ENCODE results near the gene PACS1.
"Not testable (repeated sequence)": the region's sequence is repeated elsewhere in the genome, so short reads cannot be mapped to it uniquely, and the experiment has no call there.

Gene PACS1

DNA sequence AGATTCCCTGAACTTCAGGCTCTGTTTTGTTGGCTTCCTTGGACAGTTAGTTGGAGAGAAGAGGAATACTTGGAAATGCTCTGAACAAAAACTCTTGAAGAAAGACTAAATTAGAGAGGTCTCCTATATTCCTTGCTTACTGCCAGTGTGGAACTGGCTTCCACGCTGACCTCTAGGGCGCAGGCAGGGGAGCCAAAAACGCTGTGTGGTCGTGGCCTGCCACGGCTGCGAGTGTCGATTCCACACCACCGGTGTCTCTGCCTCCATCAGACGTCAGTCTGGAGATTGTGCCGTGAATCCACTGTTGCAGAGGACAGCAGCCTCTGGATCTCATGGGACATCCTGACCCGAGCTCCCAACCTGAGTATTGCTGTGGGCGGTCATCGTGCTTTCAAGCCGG is 160.9 kb downstream of the PACS1 start:
- no peak for DNase-seq

GRCh38 chr11:66231561-66231960 is 161.5 kb downstream of the PACS1 start:
- no peak for DNase-seq

DNA sequence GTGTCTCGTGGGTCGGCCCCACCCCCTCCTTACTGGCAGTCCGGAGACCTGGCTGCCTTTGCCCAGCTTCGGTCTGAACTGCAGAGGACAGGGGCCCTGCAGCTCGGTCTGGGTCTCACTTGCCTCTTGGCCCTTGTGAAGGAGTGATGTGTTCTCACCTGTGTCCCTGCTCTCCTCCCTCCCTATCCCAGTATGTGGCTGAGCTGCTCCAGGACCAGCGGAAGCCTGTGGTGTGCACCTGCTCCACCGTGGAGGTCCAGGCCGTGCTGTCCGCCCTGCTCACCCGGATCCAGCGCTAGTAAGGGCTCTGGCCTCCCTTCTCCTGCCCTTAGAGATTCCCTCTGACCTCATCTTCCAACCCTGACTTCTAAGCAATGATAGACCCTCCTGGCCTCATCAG is 162.7 kb downstream of the PACS1 start:
- no peak for DNase-seq

GRCh38 chr11:66233301-66233700 is 163.2 kb downstream of the PACS1 start:
- no peak for DNase-seq

- DNase-seq, result no peak
Measured at GRCh38 chr11:66235141-66235540, 165.1 kb downstream of the PACS1 start.

GRCh38 chr11:66237867-66238266 is 167.8 kb downstream of the PACS1 start:
- DNase-seq, result no peak

GRCh38 chr11:66238786-66239413 is 168.8 kb downstream of the PACS1 start:
- no peak for DNase-seq

GRCh38 chr11:66239511-66239910 is 169.4 kb downstream of the PACS1 start:
- DNase-seq, result no peak

DNA sequence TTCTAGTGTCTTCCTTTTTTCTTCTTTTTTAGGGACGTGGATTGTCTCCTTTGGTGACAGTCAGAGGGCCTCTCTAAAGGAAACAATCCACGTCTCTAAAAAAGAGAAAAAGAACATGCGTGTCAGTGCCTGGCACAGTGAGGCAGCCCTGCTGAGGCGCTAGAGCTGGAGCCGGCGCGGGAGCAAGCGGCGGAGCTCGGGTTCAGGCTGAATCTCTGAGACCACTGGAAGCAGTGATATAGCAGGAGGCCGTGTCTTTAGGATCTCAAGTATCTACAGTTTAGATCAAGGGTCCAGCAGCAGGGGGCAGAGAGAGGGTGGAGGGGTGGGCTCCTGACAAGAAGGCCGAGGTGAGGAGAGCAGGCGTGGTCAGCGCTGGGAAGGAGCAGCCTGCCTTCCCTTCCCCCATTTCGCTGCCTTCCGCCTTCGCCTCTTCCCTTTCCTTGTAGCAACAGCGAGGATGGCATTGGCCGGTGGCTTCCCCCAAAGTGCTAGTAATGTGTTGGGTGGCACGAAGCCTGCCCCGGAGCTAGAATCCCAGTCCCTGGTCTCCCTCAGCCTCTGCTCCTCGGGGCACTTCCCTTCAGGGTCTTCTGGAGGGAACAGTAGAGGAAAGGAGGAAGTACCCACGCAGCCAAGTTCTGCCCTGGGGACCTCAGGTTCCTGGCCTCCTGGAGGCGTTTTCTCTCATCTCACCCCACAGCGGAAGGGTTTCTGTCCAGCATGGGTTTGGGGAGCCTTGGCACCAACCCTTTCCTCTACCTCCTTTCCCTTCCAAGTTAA is 170.1 kb downstream of the PACS1 start:
- no peak for DNase-seq

DNA sequence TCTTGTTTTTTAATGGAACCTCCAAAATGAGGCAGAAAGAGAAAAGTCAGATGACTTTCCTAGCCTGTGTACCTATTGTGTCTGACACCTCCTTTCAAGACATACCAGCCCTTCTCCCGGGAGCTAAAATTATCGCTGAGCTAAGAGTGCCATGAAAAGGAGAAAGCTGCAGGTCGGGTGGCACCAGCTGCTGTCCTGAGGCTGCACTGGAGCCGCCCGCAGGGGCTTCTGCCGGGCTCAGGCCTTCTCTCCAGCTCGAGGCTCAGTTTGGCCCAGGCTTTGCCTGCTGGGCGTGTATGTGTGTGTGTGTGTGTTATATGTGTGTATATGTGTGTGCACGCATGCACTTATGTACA is 170.7 kb downstream of the PACS1 start:
- DNase-seq, result no peak

DNA sequence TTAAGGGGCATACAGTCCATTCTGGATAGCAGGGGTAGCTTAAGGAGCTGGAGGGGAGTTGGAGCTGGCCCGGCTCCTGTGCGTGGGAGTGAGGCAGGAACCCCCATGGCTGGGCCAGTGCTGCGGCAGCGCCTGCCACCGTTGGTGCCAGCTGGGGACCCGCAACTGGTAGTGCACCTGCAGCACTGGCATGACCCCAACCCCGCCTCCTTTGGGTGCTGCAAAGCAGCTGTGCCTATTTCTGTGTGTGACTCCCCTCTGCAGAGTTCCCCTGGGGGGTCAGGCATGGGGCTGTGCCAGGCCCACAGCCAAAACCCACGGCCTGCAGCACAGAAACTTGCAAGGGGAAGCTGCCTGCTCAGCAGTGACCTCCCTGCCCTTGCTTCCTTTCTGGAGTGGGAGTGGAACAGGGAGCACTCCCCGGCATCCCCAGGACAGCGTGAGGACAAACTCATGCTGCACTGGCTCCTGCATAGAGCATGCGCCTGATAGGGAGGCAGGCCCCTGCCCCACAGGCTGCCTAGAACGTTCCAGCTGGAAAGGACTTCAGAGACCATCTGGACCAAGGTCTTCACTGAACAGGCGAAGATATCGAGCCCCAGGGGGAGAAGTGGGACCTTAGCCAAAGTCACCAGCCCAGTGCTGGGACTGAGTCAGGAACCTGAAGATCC is 172.2 kb downstream of the PACS1 start:
- DNase-seq, result no peak

- DNase-seq, result no peak
Measured at GRCh38 chr11:66243782-66244535, 173.9 kb downstream of the PACS1 start.

GRCh38 chr11:66247295-66247694 is 177.2 kb downstream of the PACS1 start:
- DNase-seq, result no peak

GRCh38 chr11:66247801-66248200 is 177.7 kb downstream of the PACS1 start:
- no peak for DNase-seq

GRCh38 chr11:66248903-66249302 is 178.8 kb downstream of the PACS1 start:
- no peak for DNase-seq

DNA sequence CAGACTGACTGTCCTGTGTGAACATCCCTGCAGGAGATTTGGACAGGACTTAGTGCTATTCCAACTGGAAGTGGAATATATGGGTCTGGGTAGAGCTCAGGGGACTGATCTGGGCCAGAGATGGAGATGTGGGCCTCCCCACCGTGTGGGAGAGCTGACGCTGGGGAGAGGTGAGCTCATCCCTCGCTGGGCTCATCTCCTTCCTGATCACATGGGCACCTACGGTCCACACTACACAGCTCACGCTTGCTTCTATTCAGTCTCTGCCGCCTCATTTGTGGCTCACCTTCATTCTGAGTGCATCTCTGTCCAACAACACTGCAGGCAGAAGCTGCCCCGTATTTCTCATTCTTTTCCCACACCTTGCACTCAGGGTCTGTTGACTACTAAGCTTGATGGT is 181.7 kb downstream of the PACS1 start:
- no peak for DNase-seq

DNA sequence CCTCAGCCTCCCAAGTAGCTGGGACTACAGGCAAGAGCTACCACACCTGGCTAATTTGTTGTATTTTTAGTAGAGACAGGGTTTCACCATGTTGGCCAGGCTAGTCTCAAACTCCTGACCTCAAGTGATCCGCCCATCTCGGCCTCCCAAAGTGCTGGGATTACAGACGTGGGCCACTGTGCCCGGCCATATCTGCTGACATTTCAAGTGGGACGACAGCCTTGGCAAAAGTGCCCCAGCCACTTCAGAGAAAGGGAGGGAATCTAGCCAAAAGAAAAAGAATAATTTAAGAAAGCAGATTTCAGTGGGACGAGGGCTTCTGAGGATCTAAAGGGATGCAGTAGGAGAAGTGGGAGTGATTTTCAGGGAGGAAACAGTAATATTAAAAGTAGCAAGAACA is 183.0 kb downstream of the PACS1 start:
- not testable (repeated sequence) for DNase-seq

DNA sequence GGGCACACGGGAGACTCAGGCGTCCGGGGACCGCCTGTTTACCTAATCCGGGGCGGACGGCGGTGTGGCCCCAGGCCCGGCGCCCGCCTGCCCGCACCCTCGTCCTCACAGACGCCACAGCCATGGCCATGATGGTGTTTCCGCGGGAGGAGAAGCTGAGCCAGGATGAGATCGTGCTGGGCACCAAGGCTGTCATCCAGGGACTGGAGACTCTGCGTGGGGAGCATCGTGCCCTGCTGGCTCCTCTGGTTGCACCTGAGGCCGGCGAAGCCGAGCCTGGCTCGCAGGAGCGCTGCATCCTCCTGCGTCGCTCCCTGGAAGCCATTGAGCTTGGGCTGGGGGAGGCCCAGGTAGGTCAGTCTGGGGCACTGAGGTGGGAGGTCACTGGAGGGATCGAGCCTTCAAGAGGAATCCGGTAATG is 188.4 kb downstream of the PACS1 start:
- DNase-seq, result no peak

- DNase-seq, result no peak
Measured at GRCh38 chr11:66259225-66259624, 189.2 kb downstream of the PACS1 start.

- no peak for DNase-seq
Measured at GRCh38 chr11:66259956-66260355, 189.9 kb downstream of the PACS1 start.

DNA sequence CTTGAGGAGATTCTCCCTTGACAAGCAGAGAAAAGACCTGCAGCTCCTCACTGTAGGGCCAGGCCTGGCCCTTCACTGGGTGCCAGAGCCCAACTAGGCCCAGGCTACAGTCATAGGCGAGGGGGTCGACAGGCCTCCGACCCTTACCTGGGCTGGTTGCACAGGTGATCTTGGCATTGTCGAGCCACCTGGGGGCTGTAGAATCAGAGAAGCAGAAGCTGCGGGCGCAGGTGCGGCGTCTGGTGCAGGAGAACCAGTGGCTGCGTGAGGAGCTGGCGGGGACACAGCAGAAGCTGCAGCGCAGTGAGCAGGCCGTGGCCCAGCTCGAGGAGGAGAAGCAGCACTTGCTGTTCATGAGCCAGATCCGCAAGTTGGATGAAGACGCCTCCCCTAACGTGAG is 191.5 kb downstream of the PACS1 start:
- no peak for DNase-seq

- no peak for DNase-seq
Measured at GRCh38 chr11:66262191-66262590, 192.1 kb downstream of the PACS1 start.

DNA sequence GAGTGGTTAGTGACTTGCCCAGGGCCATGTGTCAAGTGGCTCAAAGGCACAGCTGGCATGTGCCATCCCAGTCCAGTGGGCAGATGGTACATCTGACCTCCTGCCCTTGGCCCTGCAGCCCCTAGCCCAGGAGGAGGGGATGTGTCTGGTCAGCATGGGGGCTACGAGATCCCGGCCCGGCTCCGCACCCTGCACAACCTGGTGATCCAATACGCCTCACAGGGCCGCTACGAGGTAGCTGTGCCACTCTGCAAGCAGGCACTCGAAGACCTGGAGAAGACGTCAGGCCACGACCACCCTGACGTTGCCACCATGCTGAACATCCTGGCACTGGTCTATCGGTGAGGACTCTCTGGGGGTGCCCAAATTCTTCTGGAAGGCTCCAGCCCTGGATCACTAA is 192.6 kb downstream of the PACS1 start:
- no peak for DNase-seq

DNA sequence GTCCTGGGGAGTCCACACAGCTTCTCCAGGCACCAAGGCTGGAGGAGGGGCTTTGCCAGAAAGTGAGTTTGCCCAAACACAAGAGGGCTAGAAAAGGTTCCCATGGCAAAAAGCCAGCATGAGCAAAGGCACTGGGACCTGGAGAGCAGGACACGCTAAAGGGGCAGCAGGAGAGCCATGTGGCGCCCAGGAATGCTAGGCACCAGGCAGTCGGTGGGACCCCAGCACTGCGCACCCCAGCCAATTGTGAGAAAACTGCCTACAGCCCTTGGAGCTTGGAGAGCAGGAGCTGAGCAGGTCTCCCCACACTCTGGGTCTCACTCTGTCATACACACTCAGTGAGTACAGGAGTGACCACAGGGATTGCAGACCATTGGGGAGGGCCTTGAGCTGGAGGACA is 193.2 kb downstream of the PACS1 start:
- no peak for DNase-seq
